B cell (primary cell): ENCODE measurements around the gene TMX4. TPM values are rescaled to one million over a fixed set of nuclear protein-coding genes. Genes with fewer than 3 reads are reported as not detected.

Experiments used
- ATAC-seq: fragments of 200-7000 bp; cut with Tn5 transposase; one replicate; pipeline ENCODE4 v1.10.0; 2021; ENCODE audit warnings: low read depth, mild to moderate bottlenecking, moderate number of reproducible peaks, moderate library complexity
- CTCF ChIA-PET: fragments of 350-600 bp; sonication (Branson Sonifier 250); formaldehyde crosslinking; loops from one replicate; lab custom pipeline; 2021; ENCODE audit warnings: antibody characterized with exemption, inconsistent platforms; lab: Charles Lee
- POLR2A ChIA-PET: fragments of 350-600 bp; sonication (Branson Sonifier 250); formaldehyde crosslinking; loops from one replicate; lab custom pipeline; 2021; ENCODE audit warnings: antibody characterized with exemption; lab: Charles Lee
- DNase-seq: peaks from one replicate; pipeline ENCODE4 v3.0.0; 2013
- H2AFZ ChIP-seq: 2 replicates; pipeline ENCODE4 v1.6.1; 2012; ENCODE audit warnings: mild to moderate bottlenecking, low read depth, low read length; ENCODE audit not compliant: insufficient read depth, poor library complexity, severe bottlenecking
- H3K27ac ChIP-seq, 2 donors: 1 replicate in 1 of 2; 2 replicates in 1 of 2; pipeline ENCODE4 v1.5.1; 2012 to 2013; ENCODE audit warnings: low read length in 2 of 2, mild to moderate bottlenecking in 2 of 2, moderate library complexity in 1 of 2
- H3K27me3 ChIP-seq, 4 experiments: fragments of 200-600 bp in 1 of 4; sonication (generic) in 1 of 4; replicated peaks in 1 of 4; 1 replicate in 2 of 4; 2 replicates in 2 of 4; pipeline versions ENCODE4 v1.6.1 to v1.7.0; 2013 to 2016; ENCODE audit warnings: low read length in 3 of 4, mild to moderate bottlenecking in 2 of 4, mixed read lengths in 1 of 4, moderate library complexity in 1 of 4; ENCODE audit not compliant: insufficient read depth in 4 of 4, control insufficient read depth in 3 of 4; ENCODE audit errors: control extremely low read depth in 1 of 4
- H3K36me3 ChIP-seq, 2 experiments: replicated peaks in 1 of 2; 1 replicate in 1 of 2; 2 replicates in 1 of 2; pipeline versions ENCODE4 v1.6.1 to v1.7.1; 2013; ENCODE audit warnings: low read length in 1 of 2; ENCODE audit not compliant: insufficient read depth in 2 of 2, control insufficient read depth in 1 of 2; ENCODE audit errors: control extremely low read depth in 1 of 2, extremely low read depth in 1 of 2
- H3K4me1 ChIP-seq, 2 donors: fragments of 200-600 bp in 1 of 2; sonication (generic) in 1 of 2; 1 replicate in 1 of 2; 2 replicates in 1 of 2; pipeline versions ENCODE4 v1.5.1 to v1.6.1; 2013 to 2017; ENCODE audit warnings: low read length in 2 of 2; ENCODE audit not compliant: control insufficient read depth in 2 of 2, insufficient read depth in 2 of 2
- H3K4me2 ChIP-seq: replicated peaks from 2 replicates; pipeline ENCODE3; 2012; ENCODE audit warnings: mild to moderate bottlenecking, low read depth, low read length; ENCODE audit not compliant: poor library complexity, severe bottlenecking
- H3K4me3 ChIP-seq, 5 experiments: fragments of 200-600 bp in 1 of 5; sonication (generic) in 1 of 5; 1 replicate in 3 of 5; 2 replicates in 2 of 5; pipeline versions ENCODE4 v1.5.1 to v1.7.0; 2011 to 2016; ENCODE audit warnings: low read length in 4 of 5, mild to moderate bottlenecking in 4 of 5, low read depth in 2 of 5, control low read depth in 1 of 5, moderate library complexity in 1 of 5; ENCODE audit not compliant: insufficient read depth in 1 of 5; ENCODE audit errors: control extremely low read depth in 1 of 5, extremely low read depth in 1 of 5
- H3K79me2 ChIP-seq: fragments of 200-600 bp; sonication (generic); one replicate; pipeline ENCODE4 v1.6.0; 2016; ENCODE audit warnings: low read length; ENCODE audit not compliant: control insufficient read depth, insufficient read depth
- H3K9ac ChIP-seq: fragments of 200-600 bp; sonication (generic); 2 replicates; pipeline ENCODE4 v1.6.1; 2017; ENCODE audit warnings: mild to moderate bottlenecking, low read length, moderate library complexity
- H3K9me3 ChIP-seq, 3 donors: one replicate each; pipeline versions ENCODE4 v1.6.1 to v1.7.1; 2013; ENCODE audit warnings: low read length in 2 of 3; ENCODE audit not compliant: control insufficient read depth in 2 of 3, insufficient read depth in 1 of 3; ENCODE audit errors: control extremely low read depth in 1 of 3
- H4K20me1 ChIP-seq: 2 replicates; pipeline ENCODE4 v1.6.0; 2012; ENCODE audit warnings: mild to moderate bottlenecking, low read length; ENCODE audit not compliant: insufficient read depth, control insufficient read depth, poor library complexity, severe bottlenecking
- H3K27ac Mint-ChIP-seq: one replicate; pipeline ENCODE4 v1.8.0; 2021; ENCODE audit warnings: mixed read lengths
- H3K27me3 Mint-ChIP-seq: one replicate; pipeline ENCODE4 v1.8.0; 2021; ENCODE audit warnings: mixed read lengths
- H3K4me1 Mint-ChIP-seq: one replicate; pipeline ENCODE4 v1.8.0; 2021; ENCODE audit warnings: mixed read lengths
- H3K4me3 Mint-ChIP-seq: one replicate; pipeline ENCODE4 v1.8.0; 2021; ENCODE audit warnings: mixed read lengths
- H3K9me3 Mint-ChIP-seq: one replicate; pipeline ENCODE4 v1.8.0; 2022; ENCODE audit warnings: mixed read lengths; ENCODE audit not compliant: insufficient read depth
- EZH2 ChIP-seq: IDR thresholded peaks from 2 replicates; pipeline ENCODE4 v1.6.1; 2012; ENCODE audit warnings: borderline replicate concordance, low read depth, mild to moderate bottlenecking, moderate library complexity, low read length; ENCODE audit not compliant: insufficient read depth, poor library complexity, severe bottlenecking
- WGBS: methylation state at CpG from one replicate; pipeline ENCODE4 v1.1.5; 2013; ENCODE audit warnings: missing lambda C conversion rate; ENCODE audit not compliant: insufficient coverage; 5-methylcytosine and 5-hydroxymethylcytosine counted together
- intact Hi-C: fragments of 100-400 bp; cut with micrococcal nuclease; formaldehyde crosslinking; loops from one replicate; pipeline ENCODE4 v1.10.0; 2022
- polyA plus RNA-seq: library from polyadenylated mRNA; depleted of rRNA; stranded (reverse); fragments of >200 nt; gene quantifications from 2 replicates; pipeline ENCODE4 v1.2.3, GENCODE V29; 2012
- total RNA-seq, 2 donors: library from RNA; stranded (reverse); fragments of 120-200 nt in 1 of 2; gene quantifications; 1 replicate in 1 of 2; 2 replicates in 1 of 2; pipeline versions ENCODE4 v1.2.3 to v1.2.4, GENCODE V29; 2013 to 2022
- TF ChIP-seq, protein P1 (sequence below): fragments of 200-600 bp; IDR thresholded peaks from one replicate; pipeline ENCODE4 v1.8.0; 2022; ENCODE audit warnings: antibody characterized with exemption, mild to moderate bottlenecking

TMX4 gene
- total and polyA plus RNA-seq, 2 donors (not counting 1 experiment from before 2014, with no cell fraction given), result 5.8 to 62.9 TPM

- H3K9me3 Mint-ChIP-seq, result no peaks in the 10 kb centered on the region
- WGBS, result under 1% methylated on average over 23 of the region's 23 CpGs
- peak; percentile 50 for ATAC-seq
These were observed 659 bp downstream of the TMX4 start for GRCh38 chr20:8018958-8019245.

GRCh38 chr20:8012724-8013123, 6.8 kb downstream of the TMX4 start:
- no peak for ATAC-seq
- no peak overlapping the region for H3K4me3 Mint-ChIP-seq
- peaks cover 73% of the 10 kb centered on the region for H3K79me2 ChIP-seq

More at GRCh38 chr20:8018958-8019245, 659 bp downstream of the TMX4 start:
- CTCF ChIA-PET, result interaction anchor here (7.4 kb wide), 1 partner anchor 27 kb away, joined by 58 read pairs; no protein-coding TSS in a partner anchor
- POLR2A ChIA-PET, result no interaction called here
- Histone ChIP-seq H3K4me2 (peak overlapping the region; percentile 79), H3K9ac (peak overlapping the region; percentile 91), H3K4me3 (peak overlapping the region; percentile 69 to 95 (median 82)), H3K27me3 (no peaks in the 10 kb centered on the region), H3K79me2 (peaks cover 51% of the 10 kb centered on the region), H3K36me3 (no peaks in the 10 kb centered on the region), H3K9me3 (no peaks in the 10 kb centered on the region), H4K20me1 (peaks cover 14% of the 10 kb centered on the region), H3K4me1 (peaks cover 27 to 29% of the 10 kb centered on the region in 2 donors), H2AFZ (peak overlapping the region; percentile 84), H3K27ac (peak overlapping the region; percentile 84 to 94)
- peak overlapping the region; percentile 92 for H3K4me3 Mint-ChIP-seq
- no peaks in the 10 kb centered on the region for H3K27me3 Mint-ChIP-seq
- intact Hi-C loops, result loop anchor here (5.0 kb wide), 1 partner anchor 37 kb away; no protein-coding TSS in a partner anchor
- peaks cover 28% of the 10 kb centered on the region for H3K4me1 Mint-ChIP-seq
- peak overlapping the region; percentile 88 for H3K27ac Mint-ChIP-seq
- peak; percentile 88 for DNase-seq
- TF ChIP-seq, protein P1, sequence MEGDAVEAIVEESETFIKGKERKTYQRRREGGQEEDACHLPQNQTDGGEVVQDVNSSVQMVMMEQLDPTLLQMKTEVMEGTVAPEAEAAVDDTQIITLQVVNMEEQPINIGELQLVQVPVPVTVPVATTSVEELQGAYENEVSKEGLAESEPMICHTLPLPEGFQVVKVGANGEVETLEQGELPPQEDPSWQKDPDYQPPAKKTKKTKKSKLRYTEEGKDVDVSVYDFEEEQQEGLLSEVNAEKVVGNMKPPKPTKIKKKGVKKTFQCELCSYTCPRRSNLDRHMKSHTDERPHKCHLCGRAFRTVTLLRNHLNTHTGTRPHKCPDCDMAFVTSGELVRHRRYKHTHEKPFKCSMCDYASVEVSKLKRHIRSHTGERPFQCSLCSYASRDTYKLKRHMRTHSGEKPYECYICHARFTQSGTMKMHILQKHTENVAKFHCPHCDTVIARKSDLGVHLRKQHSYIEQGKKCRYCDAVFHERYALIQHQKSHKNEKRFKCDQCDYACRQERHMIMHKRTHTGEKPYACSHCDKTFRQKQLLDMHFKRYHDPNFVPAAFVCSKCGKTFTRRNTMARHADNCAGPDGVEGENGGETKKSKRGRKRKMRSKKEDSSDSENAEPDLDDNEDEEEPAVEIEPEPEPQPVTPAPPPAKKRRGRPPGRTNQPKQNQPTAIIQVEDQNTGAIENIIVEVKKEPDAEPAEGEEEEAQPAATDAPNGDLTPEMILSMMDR, result no peak
- TF ChIP-seq EZH2, result no peak

More at GRCh38 chr20:8012724-8013123, 6.8 kb downstream of the TMX4 start:
- Histone ChIP-seq H3K36me3 (peaks cover 0 to 9% of the 10 kb centered on the region in 2 experiments), H3K9ac (no peak overlapping the region), H3K4me2 (no peak overlapping the region), H3K4me3 (no peak overlapping the region), H3K27ac (no peak overlapping the region), H4K20me1 (peaks cover 33% of the 10 kb centered on the region), H3K27me3 (no peaks in the 10 kb centered on the region), H3K4me1 (peaks cover 5% of the 10 kb centered on the region in 2 donors), H3K9me3 (no peaks in the 10 kb centered on the region), H2AFZ (no peak overlapping the region)
- no peak for TF ChIP-seq EZH2
- TF ChIP-seq, protein P1, result no peak
- H3K27ac Mint-ChIP-seq, result no peak overlapping the region
- H3K27me3 Mint-ChIP-seq, result no peaks in the 10 kb centered on the region
- intact Hi-C loops, result no loop called here
- ChIA-PET POLR2A (no interaction called here), CTCF (no interaction called here)
- peaks cover 37% of the 10 kb centered on the region for H3K4me1 Mint-ChIP-seq
- WGBS, result no CpG with 5 or more reads among the region's 1 CpG
- DNase-seq, result no peak
- H3K9me3 Mint-ChIP-seq, result no peaks in the 10 kb centered on the region
